ENCODE results near the gene C16orf95.
"Not testable (repeated sequence)": the region's sequence is repeated elsewhere in the genome, so short reads cannot be mapped to it uniquely, and the experiment has no call there.

GRCh38 chr16:87339724-87340105 is 22.5 kb upstream of the C16orf95 start:
- TF ChIP-seq CEBPB (IDR thresholded peaks at IDR 0.05; ENCODE audit: low read depth, low read length); POLR2A (IDR thresholded peaks at IDR 0.05; ENCODE audit: low read depth, low read length); CTCF (conservative IDR thresholded peaks at IDR 0.05; ENCODE audit: low read depth, low read length); SMC3 (IDR thresholded peaks at IDR 0.05; ENCODE audit: low read depth, low read length): not testable (repeated sequence)

All from IMR-90 (cell line).